Spinal cord (tissue), 10 donors: Measurements from ENCODE around the gene AGRN. TPM values are rescaled to one million over a fixed set of nuclear protein-coding genes. Genes with fewer than 3 reads are reported as not detected.
A peak's percentile ranks its signal among the peaks of the same experiment; 100 is the strongest.

ENCODE experiments used
- DNase-seq, 6 donors: peaks; one replicate each; pipeline versions ENCODE4 v3.0.0 to v3.0.0-alpha.2; 2013 to 2015; ENCODE audit warnings: low spot score in 6 of 6, low read depth in 4 of 6
- H3K27ac ChIP-seq: one replicate; pipeline ENCODE4 v1.5.1; 2013; ENCODE audit warnings: low read depth, low read length, control low read depth
- H3K27me3 ChIP-seq: one replicate; pipeline ENCODE4 v1.6.1; 2013; ENCODE audit warnings: low read length; ENCODE audit not compliant: control insufficient read depth, insufficient read depth
- H3K36me3 ChIP-seq: one replicate; pipeline ENCODE4 v1.6.1; 2013; ENCODE audit warnings: low read length; ENCODE audit not compliant: control insufficient read depth, insufficient read depth
- H3K4me1 ChIP-seq: one replicate; pipeline ENCODE4 v1.6.1; 2013; ENCODE audit warnings: low read length; ENCODE audit not compliant: control insufficient read depth, insufficient read depth
- H3K4me3 ChIP-seq: one replicate; pipeline ENCODE4 v1.5.1; 2013; ENCODE audit warnings: low read depth, low read length, control low read depth
- H3K9me3 ChIP-seq: one replicate; pipeline ENCODE4 v1.6.1; 2013; ENCODE audit warnings: low read length; ENCODE audit not compliant: control insufficient read depth, insufficient read depth
- WGBS: methylation state at CpG from one replicate; pipeline ENCODE4 v1.1.5; 2013; ENCODE audit warnings: missing lambda C conversion rate; ENCODE audit not compliant: insufficient coverage; 5-methylcytosine and 5-hydroxymethylcytosine counted together
- polyA plus RNA-seq, 2 donors: library from polyadenylated mRNA; unstranded; fragments of 120-200 nt; gene quantifications; one replicate each; pipeline ENCODE4 v1.2.1, GENCODE V29; 2013; ENCODE audit not compliant: insufficient read length in 2 of 2
- total RNA-seq, 2 donors: library from RNA; depleted of rRNA in 1 of 2; stranded (reverse); fragments of 120-200 nt in 1 of 2; fragments of >200 nt in 1 of 2; gene quantifications; one replicate each; pipeline versions ENCODE4 v1.2.3 to v1.2.4, GENCODE V29; 2013 to 2014
- donor health status: healthy.

The AGRN gene
- total and polyA plus RNA-seq, 4 donors: 62.8 to 280 (median 175) TPM

DNA sequence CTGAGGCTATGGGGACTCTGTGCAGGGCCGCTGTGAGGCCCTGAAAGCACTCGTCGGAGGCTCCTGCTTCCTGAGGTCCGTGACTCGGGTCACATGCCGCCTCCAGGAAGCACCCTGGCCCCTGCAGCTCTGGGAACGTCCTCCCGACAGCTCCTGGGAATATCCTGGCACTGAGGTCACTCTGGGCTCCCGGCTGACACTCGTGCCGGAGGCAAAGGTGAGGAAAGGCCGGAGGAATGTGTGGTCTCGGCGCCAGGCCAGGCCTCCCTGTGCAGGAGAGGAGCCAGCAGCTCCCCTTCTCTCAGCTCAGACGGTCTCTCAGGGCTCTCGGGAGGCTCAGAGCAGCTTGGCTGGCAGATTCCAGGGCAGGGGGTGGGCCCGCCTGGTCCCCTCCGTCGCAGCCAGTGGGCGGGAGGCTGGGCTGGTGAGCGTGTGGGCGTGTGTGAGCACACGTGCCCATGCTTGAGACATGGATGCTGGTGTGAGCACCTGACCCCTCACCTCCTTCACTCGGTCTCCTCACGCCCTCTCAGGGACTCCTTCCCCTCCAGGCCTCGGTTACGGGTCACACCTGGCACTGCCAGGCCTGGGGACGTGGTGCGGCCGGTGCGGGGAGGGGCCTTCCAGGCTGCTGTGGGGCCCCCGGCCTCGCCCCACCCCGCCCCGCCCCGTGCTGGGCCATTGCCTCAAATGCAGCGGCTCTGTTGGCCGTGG is 59.6 kb downstream of the AGRN start:
- Histone ChIP-seq H3K27ac (no peak overlapping the region), H3K4me1 (peaks cover 16% of the 10 kb centered on the region), H3K27me3 (peaks cover 17% of the 10 kb centered on the region), H3K4me3 (no peak overlapping the region), H3K36me3 (peaks cover 35% of the 10 kb centered on the region), H3K9me3 (no peaks in the 10 kb centered on the region)
- 1% methylated on average over 35 of the region's 38 CpGs for WGBS
- peak in 2 of 6 donors; percentile 55 to 61 for DNase-seq

DNA sequence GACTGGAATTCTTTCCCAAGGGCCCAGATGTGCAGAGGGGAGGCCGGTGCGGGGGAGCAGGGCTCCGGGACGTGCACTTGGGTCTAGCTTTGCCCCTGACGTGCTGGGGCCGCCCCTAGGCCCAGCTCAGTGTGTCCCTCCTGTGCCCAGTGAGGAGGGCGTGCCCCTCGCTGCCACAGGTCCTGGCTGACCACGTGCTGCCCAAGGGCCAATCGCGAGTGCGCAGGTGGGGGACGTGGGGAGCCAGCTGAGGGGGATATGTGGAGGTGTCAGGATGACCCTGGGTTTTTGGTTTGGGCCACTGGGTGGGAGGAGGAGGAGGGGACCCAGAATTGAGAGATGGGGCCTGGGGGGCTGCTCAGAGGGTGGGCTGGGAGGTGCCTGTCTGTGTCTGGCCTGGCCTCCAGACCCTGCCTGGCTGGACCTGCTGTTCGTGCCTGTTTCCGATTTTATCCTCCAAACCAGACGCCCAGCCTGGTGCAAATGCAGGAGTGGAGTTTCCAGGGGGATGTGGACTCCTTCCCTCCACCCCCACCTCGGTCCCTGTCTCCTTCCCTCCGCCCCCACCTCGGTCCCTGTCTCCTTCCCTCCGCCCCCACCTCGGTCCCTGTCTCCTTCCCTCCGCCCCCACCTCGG is 60.3 kb downstream of the AGRN start:
- Histone ChIP-seq H3K27ac (no peak overlapping the region), H3K4me1 (peaks cover 16% of the 10 kb centered on the region), H3K36me3 (peaks cover 42% of the 10 kb centered on the region), H3K27me3 (peaks cover 15% of the 10 kb centered on the region), H3K4me3 (peak overlapping the region; percentile 12), H3K9me3 (no peaks in the 10 kb centered on the region)
- 2% methylated on average over 16 of the region's 23 CpGs for WGBS
- peak in 2 of 6 donors; percentile 61 to 77 for DNase-seq

- DNase-seq: no peak
- no peak overlapping the region for H3K27ac ChIP-seq
- 21% methylated on average over 8 of the region's 9 CpGs for whole genome bisulfite sequencing
- H3K4me1 ChIP-seq: peaks cover 16% of the 10 kb centered on the region
- H3K4me3 ChIP-seq: no peak overlapping the region
- H3K9me3 ChIP-seq: no peaks in the 10 kb centered on the region
- H3K36me3 ChIP-seq: peaks cover 49% of the 10 kb centered on the region
- H3K27me3 ChIP-seq: peaks cover 10% of the 10 kb centered on the region
Observed at GRCh38 chr1:1080951-1081310, 61.0 kb downstream of the AGRN start.

DNA sequence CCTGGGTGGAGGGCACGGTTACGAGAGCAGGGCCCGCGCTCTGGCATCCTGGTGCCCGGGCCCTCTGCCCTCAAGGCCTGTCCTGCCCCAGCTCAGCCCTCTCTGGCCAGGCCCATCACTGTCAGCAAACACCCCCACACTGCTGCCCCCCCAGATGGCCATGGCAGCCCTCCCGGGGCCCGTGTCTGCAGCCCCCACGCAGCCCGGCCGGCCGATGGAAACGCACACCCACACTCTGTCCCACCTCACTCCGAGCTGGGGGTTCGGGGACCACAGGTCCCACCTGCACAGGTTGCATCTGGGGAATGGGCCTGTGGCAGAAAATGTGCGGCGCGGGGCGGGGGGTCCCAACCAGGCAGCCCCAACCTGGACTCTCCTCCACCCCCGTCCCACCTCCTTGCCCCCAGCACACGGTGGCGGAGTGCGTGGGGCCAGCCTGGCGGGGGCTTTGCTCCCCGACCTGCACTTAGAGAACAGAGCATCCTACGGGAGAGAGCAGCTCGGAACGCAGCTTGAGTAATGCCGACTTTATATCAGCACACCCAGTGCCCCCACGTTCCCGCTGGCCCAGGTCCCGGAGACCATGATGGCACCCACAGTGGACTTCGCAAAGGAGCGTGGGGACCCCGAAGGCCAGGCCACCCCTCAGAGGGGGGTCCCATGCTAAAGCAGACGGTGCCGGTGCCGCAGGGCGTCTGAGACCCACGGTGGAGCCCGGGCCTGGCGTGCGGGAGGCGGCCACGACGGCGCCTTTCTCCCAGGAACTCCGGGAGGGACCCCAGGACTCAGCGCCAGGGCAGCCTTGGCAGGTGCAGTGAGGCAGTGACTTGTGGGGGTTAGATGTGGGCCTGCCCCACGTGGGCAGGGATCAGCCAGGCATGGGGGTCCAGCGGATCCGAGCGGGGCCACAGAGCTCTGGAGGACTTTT is 61.7 kb downstream of the AGRN start:
- peaks cover 10% of the 10 kb centered on the region for H3K27me3 ChIP-seq
- H3K36me3 ChIP-seq: peaks cover 55% of the 10 kb centered on the region
- DNase-seq: no peak
- H3K4me3 ChIP-seq: no peak overlapping the region
- no peak overlapping the region for H3K27ac ChIP-seq
- WGBS: 88% methylated on average over 51 of the region's 52 CpGs
- H3K4me1 ChIP-seq: peaks cover 16% of the 10 kb centered on the region
- H3K9me3 ChIP-seq: no peaks in the 10 kb centered on the region

- DNase-seq: no peak
- no peaks in the 10 kb centered on the region for H3K9me3 ChIP-seq
- 91% methylated on average over 25 of the region's 27 CpGs for WGBS
- no peak overlapping the region for H3K4me3 ChIP-seq
- peaks cover 62% of the 10 kb centered on the region for H3K36me3 ChIP-seq
- no peak overlapping the region for H3K27ac ChIP-seq
- peaks cover 10% of the 10 kb centered on the region for H3K27me3 ChIP-seq
- peaks cover 16% of the 10 kb centered on the region for H3K4me1 ChIP-seq
Observed at GRCh38 chr1:1082239-1082775, 62.4 kb downstream of the AGRN start.

- H3K27me3 ChIP-seq: peaks cover 10% of the 10 kb centered on the region
- DNase-seq: no peak
- no peak overlapping the region for H3K27ac ChIP-seq
- no peaks in the 10 kb centered on the region for H3K9me3 ChIP-seq
- peaks cover 16% of the 10 kb centered on the region for H3K4me1 ChIP-seq
- WGBS: 91% methylated on average over 40 of the region's 40 CpGs
- peaks cover 68% of the 10 kb centered on the region for H3K36me3 ChIP-seq
- H3K4me3 ChIP-seq: no peak overlapping the region
Observed at GRCh38 chr1:1082776-1083415, 63.0 kb downstream of the AGRN start.

DNA sequence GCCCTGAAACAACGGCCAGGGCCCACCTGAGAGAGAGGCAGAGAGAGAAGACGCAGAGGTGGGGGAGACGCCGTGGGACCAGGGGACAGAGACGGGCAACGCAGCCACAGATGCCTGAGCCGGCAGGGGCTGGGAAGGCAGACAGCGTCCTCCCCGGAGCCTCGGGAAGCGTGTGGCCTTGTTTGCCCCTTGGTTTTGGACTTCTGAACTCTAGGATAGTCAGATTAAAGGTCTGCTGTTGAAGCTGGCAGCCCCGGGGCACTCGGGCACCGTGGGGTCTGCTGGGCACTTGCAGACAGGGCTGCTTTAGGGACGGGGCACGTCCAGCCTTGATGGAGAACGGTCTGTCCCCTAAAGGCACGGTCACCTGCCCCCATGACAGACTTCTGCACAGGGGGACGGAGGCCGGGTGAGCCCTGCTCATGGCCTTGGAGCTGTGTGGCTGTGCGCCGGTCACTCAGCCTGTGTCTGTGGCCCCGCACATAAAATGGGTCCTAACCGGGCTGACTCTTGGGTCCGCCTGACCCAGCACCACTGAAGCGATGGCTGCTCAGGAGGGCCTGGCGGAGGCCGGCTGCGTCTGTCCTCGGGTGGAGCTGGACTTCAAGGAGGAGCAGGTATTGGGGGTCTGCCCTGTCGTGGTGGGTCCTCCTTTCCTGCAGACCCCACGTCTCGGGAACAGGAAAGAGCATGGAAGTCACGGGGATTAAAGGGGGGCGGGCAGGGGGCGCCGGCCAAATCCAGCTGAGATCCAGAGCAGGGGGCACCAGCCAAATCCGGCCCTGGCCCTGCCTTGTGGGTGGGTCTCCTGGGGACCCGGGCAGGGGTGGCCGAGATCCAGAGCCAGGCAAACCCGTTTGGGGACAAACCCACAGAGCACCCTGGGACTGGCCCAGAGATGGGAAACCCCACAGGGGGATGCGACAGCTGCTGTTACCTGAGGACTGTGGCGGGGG is 63.8 kb downstream of the AGRN start:
- peaks cover 10% of the 10 kb centered on the region for H3K27me3 ChIP-seq
- 92% methylated on average over 42 of the region's 43 CpGs for WGBS
- no peak overlapping the region for H3K27ac ChIP-seq
- peaks cover 16% of the 10 kb centered on the region for H3K4me1 ChIP-seq
- H3K9me3 ChIP-seq: no peaks in the 10 kb centered on the region
- H3K36me3 ChIP-seq: peaks cover 74% of the 10 kb centered on the region
- no peak overlapping the region for H3K4me3 ChIP-seq
- DNase-seq: no peak

DNA sequence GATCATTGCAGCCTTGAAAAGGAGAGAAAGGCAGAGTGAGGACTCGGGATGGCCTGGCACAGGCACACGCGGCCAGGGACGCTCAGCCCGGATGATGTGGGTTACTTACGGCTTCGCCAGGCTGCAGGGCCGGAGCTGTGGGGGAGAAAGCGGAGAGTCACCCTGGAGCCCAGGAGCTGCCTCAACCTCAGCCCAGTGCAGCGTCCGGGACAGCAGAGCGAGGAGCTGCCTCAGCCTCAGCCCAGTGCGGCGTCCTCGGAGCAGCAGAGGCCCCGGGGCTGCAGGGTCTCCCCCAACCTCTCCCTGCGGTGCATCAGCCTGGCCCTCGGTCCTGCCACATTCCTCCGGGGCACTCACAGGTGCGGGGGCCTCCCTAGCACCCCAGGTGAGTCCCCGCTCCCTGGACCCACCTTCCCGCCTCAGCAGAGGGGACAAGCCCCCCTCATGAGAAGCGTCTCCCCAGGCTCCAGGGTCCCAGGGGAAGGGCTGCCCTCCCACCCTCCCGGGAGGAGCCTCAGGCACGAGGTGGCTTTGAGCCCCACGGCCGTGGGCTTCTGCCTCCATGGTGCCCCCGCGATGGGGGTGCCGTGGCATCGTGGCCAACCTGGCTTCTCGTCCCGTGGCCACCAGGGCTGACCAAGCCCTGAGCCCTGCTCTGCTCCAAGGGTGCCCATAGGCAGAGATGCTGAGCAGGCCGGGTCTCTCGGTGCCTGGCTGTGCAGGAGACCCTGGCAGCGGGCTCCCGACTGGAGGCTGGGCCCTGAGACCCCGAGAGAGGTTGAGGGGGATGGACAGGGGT is 64.7 kb downstream of the AGRN start:
- no peak for DNase-seq
- no peak overlapping the region for H3K27ac ChIP-seq
- H3K4me1 ChIP-seq: peaks cover 11% of the 10 kb centered on the region
- WGBS: 93% methylated on average over 38 of the region's 38 CpGs
- no peaks in the 10 kb centered on the region for H3K9me3 ChIP-seq
- no peak overlapping the region for H3K4me3 ChIP-seq
- H3K36me3 ChIP-seq: peaks cover 83% of the 10 kb centered on the region
- H3K27me3 ChIP-seq: peaks cover 6% of the 10 kb centered on the region
